SK-N-SH treated with all-trans-retinoic acid at 6 μM for 48 hours (cell line): ENCODE results near the gene MBD5.

Experiments
- ARNTL ChIP-seq: fragments of 450-650 bp; formaldehyde crosslinking; IDR thresholded peaks from 2 replicates; pipeline ENCODE4 v1.5.0; 2020; ENCODE audit warnings: low read depth, mild to moderate bottlenecking, moderate library complexity, borderline replicate concordance
- CSDC2 ChIP-seq: fragments of 250-450 bp; sonication (Bioruptor Pico); IDR thresholded peaks from 2 replicates; pipeline ENCODE4 v1.5.0; 2020; ENCODE audit warnings: mild to moderate bottlenecking, moderate library complexity
- ISL1 ChIP-seq: fragments of 250-450 bp; sonication (Bioruptor Pico); IDR thresholded peaks from 2 replicates; pipeline ENCODE4 v2.1.2; 2022; ENCODE audit warnings: mild to moderate bottlenecking, moderate library complexity
- OSR1 ChIP-seq: fragments of 250-450 bp; sonication (Bioruptor Pico); IDR thresholded peaks from 2 replicates; pipeline ENCODE4 v1.8.0; 2022; ENCODE audit warnings: moderate library complexity, mild to moderate bottlenecking, inconsistent platforms
- PPARA ChIP-seq: fragments of 250-450 bp; sonication (Bioruptor Pico); IDR thresholded peaks from 2 replicates; pipeline ENCODE4 v1.5.0; 2020; ENCODE audit warnings: mild to moderate bottlenecking, borderline replicate concordance
- RARB ChIP-seq: fragments of 250-450 bp; sonication (Bioruptor Pico); IDR thresholded peaks from 2 replicates; pipeline ENCODE4 v1.8.0; 2021; ENCODE audit warnings: mild to moderate bottlenecking, moderate library complexity
- TOX ChIP-seq: fragments of 250-450 bp; sonication (Bioruptor Pico); IDR thresholded peaks from 2 replicates; pipeline ENCODE4 v1.8.0; 2021; ENCODE audit warnings: mild to moderate bottlenecking, moderate library complexity, borderline replicate concordance
- ZFP30 ChIP-seq: fragments of 450-650 bp; formaldehyde crosslinking; IDR thresholded peaks from 2 replicates; pipeline ENCODE4 v1.5.0; 2022; ENCODE audit warnings: mild to moderate bottlenecking, moderate library complexity
- ZNF565 ChIP-seq: fragments of 450-650 bp; formaldehyde crosslinking; conservative IDR thresholded peaks from 2 replicates; pipeline ENCODE4 v1.5.0; 2020; ENCODE audit warnings: low read depth, mild to moderate bottlenecking, moderate library complexity
- ZNF8 ChIP-seq: fragments of 450-650 bp; formaldehyde crosslinking; IDR thresholded peaks from 2 replicates; pipeline ENCODE4 v1.5.0; 2020; ENCODE audit warnings: mild to moderate bottlenecking, moderate library complexity
- TF ChIP-seq, protein P1 (sequence below): fragments of 250-450 bp; sonication (Bioruptor Pico); IDR thresholded peaks from 2 replicates; pipeline ENCODE4 v1.8.0; 2020; ENCODE audit warnings: mild to moderate bottlenecking, moderate library complexity, borderline replicate concordance
- TF ChIP-seq, protein P2 (sequence below): fragments of 250-450 bp; sonication (Bioruptor Pico); IDR thresholded peaks from 2 replicates; pipeline ENCODE4 v1.5.1; 2020; ENCODE audit warnings: low read depth, mild to moderate bottlenecking, moderate library complexity
- TF ChIP-seq, protein P3 (sequence below): fragments of 250-450 bp; sonication (Bioruptor Pico); IDR thresholded peaks from 2 replicates; pipeline ENCODE4 v1.5.0; 2020; ENCODE audit warnings: mild to moderate bottlenecking, moderate library complexity

DNA sequence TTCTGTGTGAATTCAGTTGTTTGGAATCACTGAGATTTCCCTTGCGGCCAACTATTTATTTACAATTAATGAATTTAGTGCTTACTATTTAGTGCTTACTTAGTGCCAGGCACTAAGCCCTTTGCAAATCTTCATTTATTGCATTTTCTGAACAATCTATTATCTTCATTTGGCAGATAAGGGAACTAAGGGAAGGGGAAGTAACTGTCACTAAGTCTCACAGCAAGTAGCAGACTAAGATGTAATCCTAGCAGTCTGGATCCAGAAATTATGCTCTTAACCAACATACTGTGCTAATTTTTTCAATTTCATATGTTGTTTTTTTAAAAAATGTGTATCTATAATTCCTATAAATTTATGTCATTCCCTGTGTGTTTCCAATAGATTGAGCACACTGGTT lies 409.2 kb downstream of the MBD5 start:
- no peak for TF ChIP-seq CSDC2 (CRISPR knock-in tag)
- TF ChIP-seq TOX (CRISPR knock-in tag): no peak
- no peak for TF ChIP-seq RARB
- TF ChIP-seq ZNF565 (CRISPR knock-in tag): no peak
- TF ChIP-seq, protein P1, sequence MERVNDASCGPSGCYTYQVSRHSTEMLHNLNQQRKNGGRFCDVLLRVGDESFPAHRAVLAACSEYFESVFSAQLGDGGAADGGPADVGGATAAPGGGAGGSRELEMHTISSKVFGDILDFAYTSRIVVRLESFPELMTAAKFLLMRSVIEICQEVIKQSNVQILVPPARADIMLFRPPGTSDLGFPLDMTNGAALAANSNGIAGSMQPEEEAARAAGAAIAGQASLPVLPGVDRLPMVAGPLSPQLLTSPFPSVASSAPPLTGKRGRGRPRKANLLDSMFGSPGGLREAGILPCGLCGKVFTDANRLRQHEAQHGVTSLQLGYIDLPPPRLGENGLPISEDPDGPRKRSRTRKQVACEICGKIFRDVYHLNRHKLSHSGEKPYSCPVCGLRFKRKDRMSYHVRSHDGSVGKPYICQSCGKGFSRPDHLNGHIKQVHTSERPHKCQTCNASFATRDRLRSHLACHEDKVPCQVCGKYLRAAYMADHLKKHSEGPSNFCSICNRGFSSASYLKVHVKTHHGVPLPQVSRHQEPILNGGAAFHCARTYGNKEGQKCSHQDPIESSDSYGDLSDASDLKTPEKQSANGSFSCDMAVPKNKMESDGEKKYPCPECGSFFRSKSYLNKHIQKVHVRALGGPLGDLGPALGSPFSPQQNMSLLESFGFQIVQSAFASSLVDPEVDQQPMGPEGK (CRISPR knock-in tag): no peak
- no peak for TF ChIP-seq ARNTL (CRISPR knock-in tag)
- TF ChIP-seq ZNF8 (CRISPR knock-in tag): no peak
- TF ChIP-seq ISL1: no peak
- TF ChIP-seq, protein P2, sequence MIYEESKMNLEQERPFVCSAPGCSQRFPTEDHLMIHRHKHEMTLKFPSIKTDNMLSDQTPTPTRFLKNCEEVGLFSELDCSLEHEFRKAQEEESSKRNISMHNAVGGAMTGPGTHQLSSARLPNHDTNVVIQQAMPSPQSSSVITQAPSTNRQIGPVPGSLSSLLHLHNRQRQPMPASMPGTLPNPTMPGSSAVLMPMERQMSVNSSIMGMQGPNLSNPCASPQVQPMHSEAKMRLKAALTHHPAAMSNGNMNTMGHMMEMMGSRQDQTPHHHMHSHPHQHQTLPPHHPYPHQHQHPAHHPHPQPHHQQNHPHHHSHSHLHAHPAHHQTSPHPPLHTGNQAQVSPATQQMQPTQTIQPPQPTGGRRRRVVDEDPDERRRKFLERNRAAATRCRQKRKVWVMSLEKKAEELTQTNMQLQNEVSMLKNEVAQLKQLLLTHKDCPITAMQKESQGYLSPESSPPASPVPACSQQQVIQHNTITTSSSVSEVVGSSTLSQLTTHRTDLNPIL (CRISPR knock-in tag): no peak
- TF ChIP-seq PPARA (CRISPR knock-in tag): no peak
- TF ChIP-seq ZFP30 (CRISPR knock-in tag): no peak
- TF ChIP-seq, protein P3, sequence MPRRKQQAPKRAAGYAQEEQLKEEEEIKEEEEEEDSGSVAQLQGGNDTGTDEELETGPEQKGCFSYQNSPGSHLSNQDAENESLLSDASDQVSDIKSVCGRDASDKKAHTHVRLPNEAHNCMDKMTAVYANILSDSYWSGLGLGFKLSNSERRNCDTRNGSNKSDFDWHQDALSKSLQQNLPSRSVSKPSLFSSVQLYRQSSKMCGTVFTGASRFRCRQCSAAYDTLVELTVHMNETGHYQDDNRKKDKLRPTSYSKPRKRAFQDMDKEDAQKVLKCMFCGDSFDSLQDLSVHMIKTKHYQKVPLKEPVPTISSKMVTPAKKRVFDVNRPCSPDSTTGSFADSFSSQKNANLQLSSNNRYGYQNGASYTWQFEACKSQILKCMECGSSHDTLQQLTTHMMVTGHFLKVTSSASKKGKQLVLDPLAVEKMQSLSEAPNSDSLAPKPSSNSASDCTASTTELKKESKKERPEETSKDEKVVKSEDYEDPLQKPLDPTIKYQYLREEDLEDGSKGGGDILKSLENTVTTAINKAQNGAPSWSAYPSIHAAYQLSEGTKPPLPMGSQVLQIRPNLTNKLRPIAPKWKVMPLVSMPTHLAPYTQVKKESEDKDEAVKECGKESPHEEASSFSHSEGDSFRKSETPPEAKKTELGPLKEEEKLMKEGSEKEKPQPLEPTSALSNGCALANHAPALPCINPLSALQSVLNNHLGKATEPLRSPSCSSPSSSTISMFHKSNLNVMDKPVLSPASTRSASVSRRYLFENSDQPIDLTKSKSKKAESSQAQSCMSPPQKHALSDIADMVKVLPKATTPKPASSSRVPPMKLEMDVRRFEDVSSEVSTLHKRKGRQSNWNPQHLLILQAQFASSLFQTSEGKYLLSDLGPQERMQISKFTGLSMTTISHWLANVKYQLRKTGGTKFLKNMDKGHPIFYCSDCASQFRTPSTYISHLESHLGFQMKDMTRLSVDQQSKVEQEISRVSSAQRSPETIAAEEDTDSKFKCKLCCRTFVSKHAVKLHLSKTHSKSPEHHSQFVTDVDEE: no peak
- TF ChIP-seq OSR1 (CRISPR knock-in tag): no peak
